Neural progenitor cell (in vitro differentiated cells): ENCODE results near the gene GDF11.

Experiments
- EZH2 ChIP-seq: fragments of 200-600 bp; sonication (generic); IDR thresholded peaks from 2 replicates; pipeline ENCODE4 v1.6.1; 2017; ENCODE audit warnings: antibody characterized with exemption, mild to moderate bottlenecking, moderate library complexity
- TF ChIP-seq, protein P1 (sequence below): fragments of 200-600 bp; sonication (generic); IDR thresholded peaks from 2 replicates; pipeline ENCODE4 v1.5.1; 2017; ENCODE audit warnings: antibody characterized with exemption, mild to moderate bottlenecking

DNA sequence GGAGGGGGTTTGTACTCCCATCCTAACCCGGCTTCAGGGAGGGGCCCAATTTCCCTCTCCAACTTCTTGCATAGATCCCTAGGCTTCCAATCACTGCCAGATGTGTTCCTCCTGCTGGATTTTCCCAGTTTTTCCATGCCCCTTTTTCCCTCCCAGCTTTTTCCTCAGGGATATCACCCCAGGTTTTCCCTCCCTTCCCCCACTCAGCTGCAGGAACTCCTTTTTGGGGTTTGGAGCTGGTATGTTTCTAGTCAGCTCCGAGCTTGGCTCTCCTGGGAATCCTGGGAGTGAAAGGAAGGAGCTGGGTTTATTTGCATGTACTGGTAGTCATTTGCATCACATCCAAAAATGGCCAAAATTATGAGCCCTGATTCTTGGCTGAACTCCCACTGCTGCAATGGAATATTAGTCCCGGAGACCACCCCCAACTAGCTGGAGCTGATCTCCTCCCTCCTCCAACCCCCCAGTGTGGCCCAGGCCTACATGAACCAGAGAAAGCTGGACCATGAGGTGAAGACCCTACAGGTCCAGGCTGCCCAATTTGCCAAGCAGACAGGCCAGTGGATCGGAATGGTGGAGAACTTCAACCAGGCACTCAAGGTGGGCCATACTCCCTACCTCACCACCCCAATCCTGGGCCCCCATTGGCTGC is 24.2 kb upstream of the GDF11 start:
- TF ChIP-seq, protein P1, sequence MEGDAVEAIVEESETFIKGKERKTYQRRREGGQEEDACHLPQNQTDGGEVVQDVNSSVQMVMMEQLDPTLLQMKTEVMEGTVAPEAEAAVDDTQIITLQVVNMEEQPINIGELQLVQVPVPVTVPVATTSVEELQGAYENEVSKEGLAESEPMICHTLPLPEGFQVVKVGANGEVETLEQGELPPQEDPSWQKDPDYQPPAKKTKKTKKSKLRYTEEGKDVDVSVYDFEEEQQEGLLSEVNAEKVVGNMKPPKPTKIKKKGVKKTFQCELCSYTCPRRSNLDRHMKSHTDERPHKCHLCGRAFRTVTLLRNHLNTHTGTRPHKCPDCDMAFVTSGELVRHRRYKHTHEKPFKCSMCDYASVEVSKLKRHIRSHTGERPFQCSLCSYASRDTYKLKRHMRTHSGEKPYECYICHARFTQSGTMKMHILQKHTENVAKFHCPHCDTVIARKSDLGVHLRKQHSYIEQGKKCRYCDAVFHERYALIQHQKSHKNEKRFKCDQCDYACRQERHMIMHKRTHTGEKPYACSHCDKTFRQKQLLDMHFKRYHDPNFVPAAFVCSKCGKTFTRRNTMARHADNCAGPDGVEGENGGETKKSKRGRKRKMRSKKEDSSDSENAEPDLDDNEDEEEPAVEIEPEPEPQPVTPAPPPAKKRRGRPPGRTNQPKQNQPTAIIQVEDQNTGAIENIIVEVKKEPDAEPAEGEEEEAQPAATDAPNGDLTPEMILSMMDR, result no peak
- no peak for TF ChIP-seq EZH2
